Vagina (tissue), 2 donors: ENCODE data around the gene RAB12.

Experiments used
- POLR2AphosphoS5 ChIP-seq, 2 donors: sonication (generic); formaldehyde crosslinking; IDR thresholded peaks; one replicate each; pipeline ENCODE4 v1.9.0; 2017; ENCODE audit warnings: antibody characterized with exemption in 2 of 2, mild to moderate bottlenecking in 2 of 2, low read depth in 1 of 2; ENCODE audit not compliant: insufficient read depth in 1 of 2
- TF ChIP-seq, protein P1 (sequence below), 3 experiments: fragments of 450-650 bp in 2 of 3; fragments of 200-600 bp in 1 of 3; sonication (generic) in 1 of 3; IDR thresholded peaks; one replicate each; pipeline ENCODE4 v1.5.1; 2017 to 2019; ENCODE audit warnings: antibody characterized with exemption in 3 of 3, mild to moderate bottlenecking in 2 of 3, moderate library complexity in 2 of 3

GRCh38 chr18:8595445-8595844 lies 13.8 kb upstream of the RAB12 start:
- TF ChIP-seq, protein P1, sequence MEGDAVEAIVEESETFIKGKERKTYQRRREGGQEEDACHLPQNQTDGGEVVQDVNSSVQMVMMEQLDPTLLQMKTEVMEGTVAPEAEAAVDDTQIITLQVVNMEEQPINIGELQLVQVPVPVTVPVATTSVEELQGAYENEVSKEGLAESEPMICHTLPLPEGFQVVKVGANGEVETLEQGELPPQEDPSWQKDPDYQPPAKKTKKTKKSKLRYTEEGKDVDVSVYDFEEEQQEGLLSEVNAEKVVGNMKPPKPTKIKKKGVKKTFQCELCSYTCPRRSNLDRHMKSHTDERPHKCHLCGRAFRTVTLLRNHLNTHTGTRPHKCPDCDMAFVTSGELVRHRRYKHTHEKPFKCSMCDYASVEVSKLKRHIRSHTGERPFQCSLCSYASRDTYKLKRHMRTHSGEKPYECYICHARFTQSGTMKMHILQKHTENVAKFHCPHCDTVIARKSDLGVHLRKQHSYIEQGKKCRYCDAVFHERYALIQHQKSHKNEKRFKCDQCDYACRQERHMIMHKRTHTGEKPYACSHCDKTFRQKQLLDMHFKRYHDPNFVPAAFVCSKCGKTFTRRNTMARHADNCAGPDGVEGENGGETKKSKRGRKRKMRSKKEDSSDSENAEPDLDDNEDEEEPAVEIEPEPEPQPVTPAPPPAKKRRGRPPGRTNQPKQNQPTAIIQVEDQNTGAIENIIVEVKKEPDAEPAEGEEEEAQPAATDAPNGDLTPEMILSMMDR (IDR thresholded peaks at IDR 0.05) = no peak
- TF ChIP-seq POLR2AphosphoS5 (IDR thresholded peaks at IDR 0.05; ENCODE audit: insufficient read depth in 1 of 2, low read depth in 1 of 2) = no peak
